ENCODE measurements around the gene ARPIN.
"Not testable (repeated sequence)": the region's sequence is repeated elsewhere in the genome, so short reads cannot be mapped to it uniquely, and the experiment has no call there.

Gene ARPIN

DNA sequence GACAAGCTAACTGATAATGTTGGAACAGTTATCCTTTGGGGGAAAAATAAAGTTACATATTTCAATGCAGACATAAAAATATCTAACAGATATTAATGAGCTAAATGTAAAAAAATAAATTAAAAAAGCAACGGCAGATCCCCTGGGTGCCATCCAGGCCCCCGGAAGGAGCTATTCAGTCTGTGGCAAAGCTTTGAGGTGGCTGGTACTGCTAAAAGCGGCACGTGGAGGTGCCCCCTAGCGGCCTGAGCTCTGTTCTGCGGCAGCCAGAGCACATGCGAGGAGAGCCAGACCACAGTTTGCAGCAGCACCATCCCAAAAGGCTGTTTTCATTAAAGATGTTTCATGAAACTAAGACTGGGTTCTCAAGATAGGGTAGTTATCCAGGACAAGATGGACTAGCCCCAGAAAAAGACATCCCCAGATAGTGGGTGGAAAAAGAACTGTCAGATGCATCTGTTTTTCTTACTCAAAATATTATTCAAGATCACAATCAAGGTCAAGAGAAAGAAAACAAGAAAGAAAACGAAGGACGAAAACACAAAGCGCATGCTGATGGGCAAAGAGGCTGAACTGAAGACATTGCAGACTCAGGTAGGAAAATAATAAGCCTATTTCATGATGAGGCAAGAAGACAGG, 37.7 kb downstream of the ARPIN start:
- DNase-seq (ENCODE audit: low spot score) = peak; percentile 87
- TF ChIP-seq, protein P1, sequence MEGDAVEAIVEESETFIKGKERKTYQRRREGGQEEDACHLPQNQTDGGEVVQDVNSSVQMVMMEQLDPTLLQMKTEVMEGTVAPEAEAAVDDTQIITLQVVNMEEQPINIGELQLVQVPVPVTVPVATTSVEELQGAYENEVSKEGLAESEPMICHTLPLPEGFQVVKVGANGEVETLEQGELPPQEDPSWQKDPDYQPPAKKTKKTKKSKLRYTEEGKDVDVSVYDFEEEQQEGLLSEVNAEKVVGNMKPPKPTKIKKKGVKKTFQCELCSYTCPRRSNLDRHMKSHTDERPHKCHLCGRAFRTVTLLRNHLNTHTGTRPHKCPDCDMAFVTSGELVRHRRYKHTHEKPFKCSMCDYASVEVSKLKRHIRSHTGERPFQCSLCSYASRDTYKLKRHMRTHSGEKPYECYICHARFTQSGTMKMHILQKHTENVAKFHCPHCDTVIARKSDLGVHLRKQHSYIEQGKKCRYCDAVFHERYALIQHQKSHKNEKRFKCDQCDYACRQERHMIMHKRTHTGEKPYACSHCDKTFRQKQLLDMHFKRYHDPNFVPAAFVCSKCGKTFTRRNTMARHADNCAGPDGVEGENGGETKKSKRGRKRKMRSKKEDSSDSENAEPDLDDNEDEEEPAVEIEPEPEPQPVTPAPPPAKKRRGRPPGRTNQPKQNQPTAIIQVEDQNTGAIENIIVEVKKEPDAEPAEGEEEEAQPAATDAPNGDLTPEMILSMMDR (IDR thresholded peaks at IDR 0.05; ENCODE audit: extremely low read depth, missing control alignments) = peak; percentile 95

DNA sequence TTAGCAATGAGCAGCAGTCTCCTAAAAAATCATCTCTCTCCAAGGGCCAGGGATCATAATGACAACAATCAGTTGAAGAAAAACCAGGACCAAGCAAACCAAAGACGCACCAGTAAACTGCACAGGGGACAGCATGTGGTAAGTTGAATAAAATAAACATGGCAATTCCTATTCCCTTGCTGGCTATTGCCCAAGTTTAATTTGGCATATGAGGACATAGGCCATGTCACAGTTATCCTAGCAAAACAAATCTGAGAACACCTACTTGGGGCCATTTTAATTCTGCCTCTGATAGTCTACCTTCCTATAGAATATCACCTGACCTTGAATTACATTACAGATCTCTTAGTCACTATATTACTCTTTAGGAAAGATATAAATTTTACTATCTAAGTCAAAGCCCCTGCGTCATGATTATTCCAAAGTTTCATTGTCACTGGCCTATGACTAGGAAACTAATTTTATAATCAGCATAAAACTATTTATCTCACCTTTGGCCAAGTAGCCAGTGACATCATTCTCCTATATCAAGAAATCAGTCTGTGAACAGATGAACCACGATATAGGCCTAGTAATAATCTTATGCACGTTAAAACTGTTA, 42.0 kb downstream of the ARPIN start:
- TF ChIP-seq, protein P1 (IDR thresholded peaks at IDR 0.05; ENCODE audit: extremely low read depth, missing control alignments) = no peak
- DNase-seq (ENCODE audit: low spot score) = no peak

DNA sequence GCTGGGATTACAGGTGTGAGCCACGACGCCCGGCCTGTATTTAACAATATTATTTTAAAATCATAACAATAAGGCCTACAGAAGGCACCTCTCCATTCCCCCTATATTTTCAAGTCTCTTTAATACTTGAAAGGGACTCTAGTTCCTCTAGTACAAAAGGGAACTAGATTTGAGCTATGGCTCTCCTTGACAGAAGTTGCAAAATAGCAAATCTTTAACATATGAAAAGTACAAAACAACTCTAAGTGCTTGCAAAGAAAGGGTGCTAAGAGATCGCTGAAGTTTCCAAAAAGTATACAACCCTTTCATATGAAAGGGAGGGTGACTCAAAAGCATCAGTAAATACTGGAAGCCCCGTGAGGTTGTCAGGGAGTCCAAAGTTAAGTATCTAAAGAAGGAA, 42.7 kb downstream of the ARPIN start:
- DNase-seq (ENCODE audit: low spot score) = no peak
- TF ChIP-seq, protein P1 (IDR thresholded peaks at IDR 0.05; ENCODE audit: extremely low read depth, missing control alignments) = no peak

DNA sequence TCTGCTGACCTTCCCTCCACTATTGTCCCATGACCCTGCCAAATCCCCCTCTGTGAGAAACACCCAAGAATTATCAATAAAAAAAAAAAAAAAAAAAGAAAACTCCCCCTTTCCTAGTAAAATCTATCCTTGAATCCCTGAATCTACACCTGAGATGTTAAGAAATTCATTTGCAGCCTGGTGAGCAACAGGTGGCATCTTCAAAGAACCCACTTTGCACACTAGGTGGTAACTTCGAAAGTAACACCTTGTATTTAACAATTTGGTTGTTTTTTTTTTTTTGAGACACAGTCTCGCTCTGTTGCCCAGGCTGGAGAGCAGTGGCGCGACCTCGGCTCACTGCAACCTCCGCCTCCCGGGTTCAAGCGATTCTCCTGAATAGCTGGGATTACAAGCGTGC, 43.3 kb downstream of the ARPIN start:
- not testable (repeated sequence) for DNase-seq (ENCODE audit: low spot score)

DNA sequence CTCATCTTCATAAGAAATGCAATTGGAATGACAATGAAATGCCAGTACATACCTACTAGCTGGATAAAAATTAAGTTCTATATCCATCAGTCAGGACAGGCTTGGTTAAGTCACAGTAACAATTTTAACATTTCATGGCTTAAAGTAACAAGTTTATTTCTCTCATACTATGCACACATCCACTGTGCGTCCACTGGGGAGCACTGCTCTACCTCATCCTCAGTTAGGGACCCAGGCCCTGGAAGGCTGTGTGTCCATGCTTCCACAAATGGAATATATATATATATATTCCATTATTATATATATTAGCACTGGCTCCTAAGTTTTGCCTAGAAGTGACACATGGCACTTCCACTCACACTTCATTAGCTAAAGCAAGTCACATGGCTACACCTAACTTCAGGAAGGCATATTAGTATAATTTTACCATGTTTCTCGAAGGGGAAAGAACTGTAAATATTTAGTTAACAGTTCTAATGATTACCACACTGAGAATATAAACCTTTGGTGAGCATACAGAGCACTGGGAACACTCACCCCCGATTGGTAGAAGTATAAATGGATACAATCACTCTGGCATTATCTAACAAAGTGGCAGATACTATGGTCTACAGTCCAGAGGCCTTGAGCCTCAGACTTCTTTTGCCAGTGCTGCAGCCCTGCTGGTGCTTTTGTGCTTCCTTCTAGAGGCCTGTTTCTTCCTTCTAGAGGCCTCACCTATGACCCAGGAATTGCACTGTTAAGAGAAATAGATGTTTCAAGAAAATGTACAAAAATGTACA, 47.6 kb downstream of the ARPIN start:
- TF ChIP-seq, protein P1 (IDR thresholded peaks at IDR 0.05; ENCODE audit: extremely low read depth, missing control alignments) = no peak

DNA sequence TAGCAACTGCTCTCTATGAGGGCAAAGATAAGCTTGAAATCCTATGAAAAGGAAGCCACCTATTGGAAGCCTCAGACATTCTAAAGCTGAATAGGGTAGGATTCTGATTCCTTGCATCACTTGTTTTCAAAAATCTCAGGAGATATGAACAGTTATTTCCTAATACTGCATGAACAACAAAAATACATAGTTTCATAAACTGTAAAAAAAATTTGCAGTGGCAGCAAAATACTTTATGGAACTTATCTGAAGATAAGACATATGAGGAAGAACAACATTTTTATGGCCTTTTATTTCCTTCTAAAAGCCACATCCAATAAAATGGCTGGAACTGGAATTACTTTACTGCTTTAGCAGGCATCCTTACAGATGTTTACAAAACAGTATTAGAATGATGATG, 48.8 kb downstream of the ARPIN start:
- TF ChIP-seq, protein P1 (IDR thresholded peaks at IDR 0.05; ENCODE audit: extremely low read depth, missing control alignments) = no peak
- no peak for DNase-seq (ENCODE audit: low spot score)

More for the DNA sequence above, 47.6 kb downstream of the ARPIN start:
- DNase-seq (ENCODE audit: low spot score) = no peak

DNA sequence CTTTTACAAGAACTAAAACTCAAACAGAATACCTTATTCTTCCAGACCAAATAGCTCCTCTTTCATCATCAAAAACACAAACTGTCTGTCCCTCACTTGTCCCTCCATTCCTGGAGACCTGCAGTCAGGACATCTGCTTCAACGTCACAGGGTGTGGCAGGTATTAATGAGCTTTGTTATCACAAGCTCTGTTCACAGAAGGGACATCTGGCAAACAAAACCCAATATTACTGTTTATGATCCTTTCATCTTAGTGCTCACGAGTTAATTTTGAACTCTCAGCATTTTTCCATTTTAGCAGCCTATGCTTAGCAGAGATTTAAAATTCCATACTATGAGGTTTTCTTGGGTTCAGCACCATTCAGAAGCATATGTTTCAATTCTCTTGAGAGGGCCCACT, 51.9 kb downstream of the ARPIN start:
- TF ChIP-seq, protein P1 (IDR thresholded peaks at IDR 0.05; ENCODE audit: extremely low read depth, missing control alignments) = no peak
- no peak for DNase-seq (ENCODE audit: low spot score)

All from GM20000 (cell line).